Measurements from ENCODE around the gene THOC7.

THOC7 gene

GRCh38 chr3:63807961-63808565 is 55.5 kb downstream of the THOC7 start:
- TF ChIP-seq CTCF (IDR thresholded peaks at IDR 0.05): no peak

DNA sequence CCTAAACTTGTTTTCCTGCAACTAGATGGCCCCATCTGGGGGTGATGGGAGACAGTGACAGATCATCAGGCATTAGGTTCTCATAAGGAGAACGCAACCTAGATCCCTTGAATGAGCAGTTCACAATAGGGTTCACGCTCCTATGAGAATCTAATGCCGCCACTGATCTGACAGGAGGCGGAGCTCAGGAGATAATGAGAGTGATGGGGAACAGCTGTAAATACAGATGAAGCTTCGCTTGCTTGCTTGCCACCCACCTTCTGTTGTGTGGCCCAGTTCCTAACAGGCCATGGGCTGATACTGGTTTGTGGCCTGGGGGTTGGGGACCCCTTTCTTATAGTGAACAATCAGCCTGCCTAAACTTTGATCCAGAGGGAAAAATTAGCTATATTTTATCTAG is 59.7 kb downstream of the THOC7 start:
- TF ChIP-seq CTCF (IDR thresholded peaks at IDR 0.05): no peak

DNA sequence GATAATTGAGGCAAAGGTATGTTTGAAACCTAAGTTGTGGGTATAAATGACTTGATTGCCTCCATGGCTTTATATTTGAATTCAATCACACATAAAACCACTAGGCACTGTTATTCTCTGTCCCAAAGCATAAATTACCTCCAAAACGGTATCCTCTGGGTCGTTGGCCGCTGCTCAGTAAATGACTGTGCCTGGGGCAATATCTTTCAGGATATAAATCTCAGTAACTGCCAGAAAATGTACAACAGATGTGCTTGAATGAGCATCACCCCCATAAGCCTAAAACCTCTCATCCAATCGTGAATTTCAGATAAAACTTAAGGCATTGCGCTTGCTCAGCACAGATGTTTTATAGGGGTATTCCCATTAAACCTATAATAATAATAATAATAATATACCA is 63.5 kb downstream of the THOC7 start:
- TF ChIP-seq CTCF (IDR thresholded peaks at IDR 0.05): no peak

DNA sequence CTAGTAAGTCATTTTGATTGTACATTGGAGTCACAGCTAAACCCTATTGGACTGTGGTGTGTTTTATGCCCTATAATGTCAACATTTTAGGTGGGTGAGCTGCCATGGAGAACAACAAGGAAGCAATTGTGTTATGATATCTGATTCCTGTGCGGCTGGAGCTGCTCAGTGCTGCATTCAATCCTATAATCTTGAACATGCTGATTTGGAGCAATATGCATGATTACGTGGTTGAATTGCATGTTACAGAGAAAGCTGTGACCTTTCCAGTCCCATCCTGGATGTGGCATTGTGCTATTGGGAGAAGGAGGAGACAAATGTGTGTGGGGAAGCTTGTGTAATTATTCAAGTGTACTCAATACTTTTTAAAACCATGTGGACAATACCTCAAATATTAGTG is 64.7 kb downstream of the THOC7 start:
- no peak for TF ChIP-seq CTCF (IDR thresholded peaks at IDR 0.05)

- TF ChIP-seq CTCF (IDR thresholded peaks at IDR 0.05): no peak
Observed at GRCh38 chr3:63798544-63798943, 65.1 kb downstream of the THOC7 start.

- TF ChIP-seq CTCF (IDR thresholded peaks at IDR 0.05): no peak
Observed at GRCh38 chr3:63795438-63795837, 68.2 kb downstream of the THOC7 start.

DNA sequence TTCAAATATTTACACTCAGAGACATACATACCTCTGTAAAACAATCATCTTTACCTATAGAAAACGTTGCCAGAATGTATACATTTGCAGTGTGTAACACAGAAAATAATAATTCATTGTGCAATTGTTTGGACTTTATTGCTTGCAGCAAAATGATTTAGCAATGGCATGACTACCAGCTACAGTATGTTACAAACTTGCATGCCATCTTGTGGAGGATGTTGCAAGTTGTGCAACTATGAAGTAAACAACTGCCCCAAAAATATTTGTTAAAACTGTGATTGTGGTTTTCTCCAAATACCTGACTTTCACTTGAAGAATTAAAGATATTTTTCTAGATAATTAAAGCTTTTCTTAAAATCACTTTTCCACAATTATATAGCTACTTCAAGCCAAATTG is 71.6 kb downstream of the THOC7 start:
- peak; percentile 22; the same call in 1 of the 2 replicates for TF ChIP-seq CTCF (IDR thresholded peaks at IDR 0.05)
